IMR-90 (cell line): ENCODE data around the gene MRPL48. TPM values are rescaled to one million over a fixed set of nuclear protein-coding genes. Genes with fewer than 3 reads are reported as not detected.
A peak's percentile ranks its signal among the peaks of the same experiment; 100 is the strongest.

ENCODE experiments used
- ATAC-seq: fragments of 200-7000 bp; cut with Tn5 transposase; 2 replicates; pipeline ENCODE4 v1.9.1; 2020; ENCODE audit warnings: low read depth, mild to moderate bottlenecking, moderate library complexity
- Bru-seq: library from RNA; stranded (reverse); fragments of 400-500 nt; gene quantifications from one replicate; lab custom pipeline; 2021; lab: Mats Ljungman, UMichigan
- BruChase-seq, 2 experiments: library from RNA; stranded (reverse); fragments of 400-500 nt; gene quantifications; one replicate each; lab custom pipeline; 2021; lab: Mats Ljungman, UMichigan
- BruUV-seq: library from RNA; stranded (reverse); fragments of 400-500 nt; replicated peaks from 2 replicates; lab custom pipeline; 2021; lab: Mats Ljungman, UMichigan
- CTCF ChIA-PET: fragments of 300-600 bp; formaldehyde crosslinking; extraction: SDS; loops from one replicate; lab custom pipeline; 2021; ENCODE audit warnings: antibody characterized with exemption; lab: Yijun Ruan, JAX
- POLR2A ChIA-PET: fragments of 300-600 bp; sonication (Branson Sonifier 250); formaldehyde crosslinking; loops from one replicate; lab custom pipeline; 2022; ENCODE audit warnings: antibody characterized with exemption; ENCODE audit not compliant: unreplicated experiment; lab: Charles Lee
- DNase-seq: peaks from one replicate; pipeline ENCODE4 v3.0.0; 2013
- H2AFZ ChIP-seq: replicated peaks from 2 replicates; pipeline ENCODE3; 2013; ENCODE audit warnings: low read length, mild to moderate bottlenecking; ENCODE audit not compliant: poor library complexity
- H2AK5ac ChIP-seq: 2 replicates; pipeline ENCODE4 v1.6.1; 2013; ENCODE audit warnings: low read depth, low read length, inconsistent platforms
- H2AK9ac ChIP-seq: replicated peaks from 2 replicates; pipeline ENCODE3; 2013; ENCODE audit warnings: mild to moderate bottlenecking, low read depth, low read length, moderate library complexity; ENCODE audit not compliant: poor library complexity
- H2BK120ac ChIP-seq: 2 replicates; pipeline ENCODE4 v1.6.1; 2013; ENCODE audit warnings: low read depth, low read length, inconsistent platforms
- H2BK15ac ChIP-seq: 3 replicates; pipeline ENCODE4 v1.6.1; 2013; ENCODE audit warnings: low read depth, low read length, inconsistent platforms
- H2BK20ac ChIP-seq: 2 replicates; pipeline ENCODE4 v1.6.1; 2013; ENCODE audit warnings: low read depth, mild to moderate bottlenecking, inconsistent platforms, low read length, moderate library complexity
- H2BK5ac ChIP-seq: 2 replicates; pipeline ENCODE4 v1.6.1; 2013; ENCODE audit warnings: mild to moderate bottlenecking, low read depth, low read length, inconsistent platforms; ENCODE audit not compliant: poor library complexity, severe bottlenecking
- H3K14ac ChIP-seq: replicated peaks from 2 replicates; pipeline ENCODE4 v1.6.1; 2013; ENCODE audit warnings: low read depth, low read length, inconsistent platforms
- H3K18ac ChIP-seq: 2 replicates; pipeline ENCODE4 v1.6.1; 2013; ENCODE audit warnings: low read depth, low read length, control low read depth
- H3K23ac ChIP-seq: 2 replicates; pipeline ENCODE4 v1.6.1; 2013; ENCODE audit warnings: low read depth, low read length, inconsistent platforms
- H3K27ac ChIP-seq: 2 replicates; pipeline ENCODE4 v1.5.1; 2013; ENCODE audit warnings: mild to moderate bottlenecking, control low read depth, low read length; ENCODE audit not compliant: insufficient read depth
- H3K27me3 ChIP-seq: 2 replicates; pipeline ENCODE4 v1.6.1; 2013; ENCODE audit warnings: low read length; ENCODE audit not compliant: control insufficient read depth, insufficient read depth
- H3K36me3 ChIP-seq: 2 replicates; pipeline ENCODE4 v1.6.1; 2013; ENCODE audit warnings: low read length, mixed read lengths; ENCODE audit not compliant: control insufficient read depth, insufficient read depth
- H3K4ac ChIP-seq: 2 replicates; pipeline ENCODE4 v1.6.1; 2013; ENCODE audit warnings: low read depth, low read length, inconsistent platforms
- H3K4me1 ChIP-seq: 2 replicates; pipeline ENCODE4 v1.6.1; 2013; ENCODE audit warnings: low read length, mixed read lengths; ENCODE audit not compliant: control insufficient read depth, insufficient read depth
- H3K4me2 ChIP-seq: 2 replicates; pipeline ENCODE4 v1.6.1; 2013; ENCODE audit warnings: low read depth, mild to moderate bottlenecking, control low read depth, low read length, moderate library complexity
- H3K4me3 ChIP-seq: 2 replicates; pipeline ENCODE4 v1.5.1; 2013; ENCODE audit warnings: low read depth, mild to moderate bottlenecking, control low read depth, low read length, moderate library complexity; ENCODE audit not compliant: insufficient read depth
- H3K56ac ChIP-seq: 2 replicates; pipeline ENCODE4 v1.6.1; 2013; ENCODE audit warnings: low read length, inconsistent platforms; ENCODE audit not compliant: insufficient read depth; ENCODE audit errors: extremely low read depth
- H3K79me1 ChIP-seq, 2 experiments: 2 replicates each; pipeline ENCODE4 v1.6.1; 2013; ENCODE audit warnings: low read length in 2 of 2, inconsistent platforms in 1 of 2, low read depth in 1 of 2
- H3K9ac ChIP-seq: 2 replicates; pipeline ENCODE4 v1.6.1; 2013; ENCODE audit warnings: low read depth, low read length, control low read depth
- H3K9me1 ChIP-seq: 2 replicates; pipeline ENCODE4 v1.6.1; 2013; ENCODE audit warnings: low read length, inconsistent platforms; ENCODE audit not compliant: insufficient read depth
- H3K9me3 ChIP-seq: 2 replicates; pipeline ENCODE4 v1.6.1; 2013; ENCODE audit warnings: low read length; ENCODE audit not compliant: control insufficient read depth, insufficient read depth
- H4K20me1 ChIP-seq: 2 replicates; pipeline ENCODE4 v1.6.1; 2013; ENCODE audit warnings: low read length, inconsistent platforms; ENCODE audit not compliant: insufficient read depth
- H4K5ac ChIP-seq: 2 replicates; pipeline ENCODE4 v1.6.1; 2013; ENCODE audit warnings: mild to moderate bottlenecking, low read depth, low read length, control low read depth
- H4K8ac ChIP-seq, 2 experiments: 2 replicates each; pipeline ENCODE4 v1.6.1; 2013; ENCODE audit warnings: low read depth in 2 of 2, low read length in 2 of 2, control low read depth in 1 of 2, inconsistent platforms in 1 of 2
- H4K91ac ChIP-seq: 2 replicates; pipeline ENCODE4 v1.6.1; 2013; ENCODE audit warnings: low read depth, low read length, inconsistent platforms; ENCODE audit not compliant: insufficient read depth
- BHLHE40 ChIP-seq: fragments of 150-350 bp; IDR thresholded peaks from 2 replicates; pipeline ENCODE4 v1.6.1; 2016; ENCODE audit warnings: mild to moderate bottlenecking, low read depth, low read length
- CTCF ChIP-seq: conservative IDR thresholded peaks from 2 replicates; pipeline ENCODE4 v1.5.1; 2012; ENCODE audit warnings: mild to moderate bottlenecking, low read depth, low read length, improper control_type of control experiment
- MAFK ChIP-seq: IDR thresholded peaks from 2 replicates; pipeline ENCODE4 v1.6.1; 2012; ENCODE audit warnings: low read depth, low read length, improper control_type of control experiment
- MAZ ChIP-seq: IDR thresholded peaks from 2 replicates; pipeline ENCODE4 v1.6.1; 2012; ENCODE audit warnings: low read depth, mild to moderate bottlenecking, low read length, improper control_type of control experiment, moderate library complexity, borderline replicate concordance
- MXI1 ChIP-seq: IDR thresholded peaks from 2 replicates; pipeline ENCODE4 v1.6.1; 2012; ENCODE audit warnings: low read depth, mild to moderate bottlenecking, low read length, moderate library complexity, borderline replicate concordance
- RAD21 ChIP-seq: IDR thresholded peaks from 2 replicates; pipeline ENCODE4 v1.6.1; 2012; ENCODE audit warnings: low read length, improper control_type of control experiment
- WGBS, 2 experiments: methylation state at CpG; one replicate each; pipeline versions ENCODE4 v1.1.5 to v1.1.7; 2013; ENCODE audit warnings: missing lambda C conversion rate in 2 of 2; ENCODE audit not compliant: insufficient read length in 1 of 2; ENCODE audit errors: extremely low coverage in 2 of 2; 5-methylcytosine and 5-hydroxymethylcytosine counted together
- dilution Hi-C: fragments of 300-500 bp; cut with HindIII; formaldehyde crosslinking; loops from one replicate; pipeline ENCODE4 v1.14.3; 2018; ENCODE audit warnings: low sequenced_read_pairs; ENCODE audit not compliant: unreplicated experiment
- in situ Hi-C: fragments of 300-500 bp; cut with MboI; formaldehyde crosslinking; loops from 3 replicates; pipeline ENCODE4 v1.14.3; 2019; ENCODE audit warnings: low sequenced_read_pairs, inconsistent platforms, mixed read lengths
- intact Hi-C: fragments of 100-400 bp; cut with micrococcal nuclease; formaldehyde crosslinking; loops from 2 replicates; pipeline ENCODE4 v1.10.0; 2022
- long read RNA-seq: library from polyadenylated mRNA; unstranded; transcript quantifications from one replicate; pipeline ENCODE4 v2.0.0, GENCODE V29; 2021; ENCODE audit not compliant: unreplicated experiment
- polyA plus RNA-seq, 3 experiments: library from polyadenylated mRNA; depleted of rRNA; stranded (reverse); fragments of >200 nt; gene quantifications; 2 replicates each; pipeline ENCODE4 v1.2.3, GENCODE V29; 2012; ENCODE audit warnings: low replicate concordance in 1 of 3
- total RNA-seq: library from RNA; depleted of rRNA; stranded (reverse); fragments of >200 nt; gene quantifications from 2 replicates; pipeline ENCODE4 v1.2.3, GENCODE V29; 2012; rRNA removed
- TF ChIP-seq, protein P1 (sequence below): fragments of 150-350 bp; IDR thresholded peaks from 2 replicates; pipeline ENCODE4 v1.6.1; 2017; ENCODE audit warnings: mild to moderate bottlenecking, antibody characterized with exemption, low read length, low read depth

The MRPL48 gene
- 24.0 and 30.3 TPM in 2 replicates for total RNA-seq
- polyA plus RNA-seq (2012; rRNA removed), result 29.4 and 30.6 TPM in 2 replicates
- 7.8 and 19.4 TPM in 2 replicates for polyA plus RNA-seq (2012; cell fraction: cytosol; rRNA removed)
- polyA plus RNA-seq (2012; cell fraction: nucleus; rRNA removed; ENCODE audit: low replicate concordance), result 2.7 and 12.3 TPM in 2 replicates
- percentile 54 among the genes with signal in this experiment for Bru-seq, nascent RNA
- percentile 63 among the genes with signal in this experiment for BruChase-seq, experiment 1, labeled RNA remaining after a 6-hour chase
- BruChase-seq, experiment 2, labeled RNA remaining after a 2-hour chase, result percentile 50 among the genes with signal in this experiment
- long read RNA-seq, partial matches to known transcripts, result 1 of 12 reads
- long read RNA-seq, other reads (novel, unspliced or antisense), result 3 of 12 reads

GRCh38 chr11:73787643-73788558 is at the start of gene MRPL48:
Gene MRPL48 (plus strand): TSS chr11:73787874. CDS start chr11:73787972, 98 bp downstream.
- H3K9ac ChIP-seq, result peak within 1 kb of the TSS; percentile 81
- peak within 1 kb of the TSS; percentile 42; the same call in 1 of the 2 replicates for H2BK20ac ChIP-seq
- peak; percentile 99 for ATAC-seq
- dilution Hi-C loops, result no loop called here
- H3K56ac ChIP-seq, result peak within 1 kb of the TSS; percentile 90
- H3K4me3 ChIP-seq, result peak within 1 kb of the TSS; percentile 69
- peak within 1 kb of the TSS; percentile 67 for H3K18ac ChIP-seq
- DNase-seq, result peak; percentile 90
- no peaks in the 10 kb centered on the region for H3K9me3 ChIP-seq
- peak within 1 kb of the TSS; percentile 100 for H3K14ac ChIP-seq
- H3K27me3 ChIP-seq, result no peaks in the 10 kb centered on the region
- CTCF ChIA-PET, result interaction anchor here (0.6 kb wide), 1 partner anchor 69 kb away, joined by 3 read pairs; no protein-coding TSS in a partner anchor
- TF ChIP-seq RAD21 (0 out of 2 replicates have a peak, but pooled peaks have one; percentile 16), MXI1 (peak; percentile 94), BHLHE40 (peak; percentile 62; the same call in 1 of the 2 replicates), MAZ (peak; percentile 53; the same call in 1 of the 2 replicates), CTCF (no peak), MAFK (no peak)
- TF ChIP-seq, protein P1, sequence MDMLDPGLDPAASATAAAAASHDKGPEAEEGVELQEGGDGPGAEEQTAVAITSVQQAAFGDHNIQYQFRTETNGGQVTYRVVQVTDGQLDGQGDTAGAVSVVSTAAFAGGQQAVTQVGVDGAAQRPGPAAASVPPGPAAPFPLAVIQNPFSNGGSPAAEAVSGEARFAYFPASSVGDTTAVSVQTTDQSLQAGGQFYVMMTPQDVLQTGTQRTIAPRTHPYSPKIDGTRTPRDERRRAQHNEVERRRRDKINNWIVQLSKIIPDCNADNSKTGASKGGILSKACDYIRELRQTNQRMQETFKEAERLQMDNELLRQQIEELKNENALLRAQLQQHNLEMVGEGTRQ, result peak; percentile 24; the same call in 1 of the 2 replicates
- H2BK15ac ChIP-seq, result peak within 1 kb of the TSS; percentile 57; the same call in 1 of the 3 replicates
- H2BK5ac ChIP-seq, result peak within 1 kb of the TSS; percentile 94
- peaks cover 2% of the 10 kb centered on the region; the same call in 1 of the 2 replicates for H3K4me1 ChIP-seq
- in situ Hi-C loops, result no loop called here
- peak within 1 kb of the TSS; percentile 100 for H2AFZ ChIP-seq
- intact Hi-C loops, result loop anchor here (5.0 kb wide), 1 partner anchor 89 kb away; the partner anchor contains the start of genes COA4 and PAAF1
- peak within 1 kb of the TSS; percentile 76 for H3K4me2 ChIP-seq
- no peaks in the 10 kb centered on the region for H3K36me3 ChIP-seq
- H2AK5ac ChIP-seq, result peak within 1 kb of the TSS; percentile 84; the same call in 1 of the 2 replicates
- peak within 1 kb of the TSS; percentile 95; the same call in 1 of the 2 replicates for H3K23ac ChIP-seq
- POLR2A ChIA-PET, result interaction anchor here (0.5 to 1.5 kb wide), 5 partner anchors 8 to 479 kb away, joined by 3 to 10 read pairs (median 4); no protein-coding TSS in a partner anchor
- peak within 1 kb of the TSS; percentile 99 for H3K4ac ChIP-seq
- H3K9me1 ChIP-seq, result no peaks in the 10 kb centered on the region
- H2BK120ac ChIP-seq, result peak within 1 kb of the TSS; percentile 90
- WGBS, 2 experiments, result 0% methylated on average over 3 of the region's 44 CpGs; no CpG with 5 or more reads in 1 of the 2 experiments
- H4K5ac ChIP-seq, result peak within 1 kb of the TSS; percentile 99
- H2AK9ac ChIP-seq, result peak within 1 kb of the TSS; percentile 97
- peak within 1 kb of the TSS; percentile 73 to 99 for H4K8ac ChIP-seq
- H3K79me1 ChIP-seq, result peaks cover 3 to 29% of the 10 kb centered on the region in 2 experiments; a peak in 2 of 4 replicates
- H3K27ac ChIP-seq, result peak within 1 kb of the TSS; percentile 88
- no peaks in the 10 kb centered on the region for H4K20me1 ChIP-seq
- H4K91ac ChIP-seq, result peak within 1 kb of the TSS; percentile 98
- BruUV-seq, result no TSS peak
